MV-4-11 (cell line): ENCODE measurements around the gene E2F6.
"Not testable (repeated sequence)": the region's sequence is repeated elsewhere in the genome, so short reads cannot be mapped to it uniquely, and the experiment has no call there.

Experiments
- DNase-seq: peaks from one replicate; lab custom pipeline; 2025; lab: John Stamatoyannopoulos, UW

Gene E2F6

GRCh38 chr2:11412449-11412810 lies 53.5 kb downstream of the E2F6 start:
- DNase-seq: no peak

- peak; percentile 10 for DNase-seq
Observed at GRCh38 chr2:11411768-11412448, 54.1 kb downstream of the E2F6 start.

- DNase-seq: no peak
Observed at GRCh38 chr2:11411244-11411643, 54.7 kb downstream of the E2F6 start.

GRCh38 chr2:11410101-11410500 lies 55.9 kb downstream of the E2F6 start:
- DNase-seq: no peak

GRCh38 chr2:11409572-11409959 lies 56.4 kb downstream of the E2F6 start:
- DNase-seq: no peak

- DNase-seq: no peak
Observed at GRCh38 chr2:11408959-11409571, 56.9 kb downstream of the E2F6 start.

GRCh38 chr2:11407413-11407812 lies 58.5 kb downstream of the E2F6 start:
- no peak for DNase-seq

GRCh38 chr2:11406958-11407381 lies 59.0 kb downstream of the E2F6 start:
- DNase-seq: no peak

GRCh38 chr2:11406267-11406957 lies 59.5 kb downstream of the E2F6 start:
- no peak for DNase-seq

GRCh38 chr2:11405599-11406266 lies 60.2 kb downstream of the E2F6 start:
- DNase-seq: no peak

- DNase-seq: not testable (repeated sequence)
Observed at GRCh38 chr2:11405074-11405406, 60.9 kb downstream of the E2F6 start.

- DNase-seq: no peak
Observed at GRCh38 chr2:11404376-11405073, 61.4 kb downstream of the E2F6 start.

- no peak for DNase-seq
Observed at GRCh38 chr2:11402436-11402835, 63.5 kb downstream of the E2F6 start.

- no peak for DNase-seq
Observed at GRCh38 chr2:11399438-11399762, 66.6 kb downstream of the E2F6 start.

- no peak for DNase-seq
Observed at GRCh38 chr2:11398750-11399437, 67.1 kb downstream of the E2F6 start.

- no peak for DNase-seq
Observed at GRCh38 chr2:11397513-11397912, 68.4 kb downstream of the E2F6 start.

GRCh38 chr2:11396467-11397445 lies 69.2 kb downstream of the E2F6 start:
- DNase-seq: no peak

- no peak for DNase-seq
Observed at GRCh38 chr2:11396021-11396420, 69.9 kb downstream of the E2F6 start.

- DNase-seq: no peak
Observed at GRCh38 chr2:11395389-11395788, 70.6 kb downstream of the E2F6 start.
